GM18951 (cell line): Measurements from ENCODE around the gene NRL.

ENCODE experiments used
- POLR2A ChIP-seq: IDR thresholded peaks from 4 replicates; pipeline ENCODE4 v1.6.1; 2011; ENCODE audit warnings: mild to moderate bottlenecking; ENCODE audit not compliant: insufficient read length, insufficient read depth; ENCODE audit errors: extremely low read depth
- in situ Hi-C: fragments of 300-500 bp; cut with MboI; formaldehyde crosslinking; loops from one replicate; pipeline ENCODE4 v1.12.0; 2022; ENCODE audit warnings: low sequenced_read_pairs, mixed read lengths, inconsistent platforms; ENCODE audit not compliant: unreplicated experiment

Gene NRL

DNA sequence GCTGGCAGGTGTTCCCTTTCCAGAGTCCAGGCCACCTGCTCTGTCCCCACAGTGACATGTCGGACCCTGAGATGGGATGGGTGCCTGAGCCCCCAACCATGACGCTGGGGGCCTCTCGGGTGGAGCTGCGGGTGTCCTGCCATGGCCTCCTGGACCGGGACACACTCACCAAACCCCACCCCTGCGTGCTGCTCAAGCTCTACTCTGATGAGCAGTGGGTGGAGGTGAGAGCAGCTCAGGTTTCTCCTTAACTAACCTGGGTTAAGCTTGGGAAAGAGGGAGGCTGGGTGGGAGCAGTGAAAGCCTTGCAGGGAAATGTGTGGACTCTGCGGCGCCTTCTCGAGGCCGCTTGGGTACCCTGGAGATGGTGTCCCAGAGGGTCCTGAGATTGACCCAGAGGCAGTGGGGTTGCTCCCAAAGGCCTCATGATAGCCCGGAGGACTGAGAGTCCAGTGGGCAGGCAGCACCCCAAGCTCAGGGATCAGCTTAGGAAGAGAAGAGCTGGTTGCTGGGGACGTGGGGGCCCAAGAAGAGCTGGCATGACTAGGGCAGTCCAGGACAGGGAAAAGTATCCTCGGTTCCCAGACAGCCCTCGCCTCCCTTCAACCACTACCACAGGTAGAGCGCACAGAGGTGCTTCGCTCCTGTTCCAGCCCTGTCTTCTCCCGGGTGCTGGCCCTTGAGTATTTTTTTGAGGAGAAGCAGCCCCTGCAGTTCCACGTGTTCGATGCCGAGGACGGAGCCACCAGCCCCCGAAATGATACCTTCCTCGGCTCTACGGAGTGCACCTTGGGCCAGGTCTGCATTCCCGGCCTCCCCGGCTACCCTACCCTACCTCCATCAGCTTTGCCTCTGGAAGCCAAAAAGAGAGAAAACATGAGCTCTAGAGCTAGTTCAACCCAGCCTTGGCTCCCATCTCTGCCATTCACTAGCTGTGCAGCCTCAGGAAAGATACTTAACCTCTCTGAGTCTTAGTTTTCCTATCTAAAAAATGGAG, 41.6 kb downstream of the NRL start:
- in situ Hi-C loops, result no loop called here
- no peak for TF ChIP-seq POLR2A

DNA sequence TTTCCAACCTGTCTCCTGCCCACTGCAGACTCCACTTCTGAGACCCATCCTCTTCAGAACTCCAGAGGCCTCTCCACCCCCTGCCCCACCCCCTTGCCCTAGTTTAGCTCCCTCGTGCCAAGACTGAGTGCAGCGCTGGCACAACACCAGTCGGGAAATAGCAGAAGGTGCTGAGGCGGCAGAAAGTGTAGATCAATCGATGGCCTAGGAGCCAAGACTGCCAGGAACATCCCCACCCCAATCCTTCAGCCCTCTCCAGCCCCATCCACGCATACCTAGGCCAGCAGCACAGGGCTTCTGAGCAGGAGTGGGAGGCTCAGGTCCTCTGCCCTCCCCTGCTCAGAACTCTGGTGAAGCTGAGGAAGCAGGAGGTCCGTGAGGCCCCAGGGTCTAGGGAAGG, 42.3 kb downstream of the NRL start:
- in situ Hi-C loops, result no loop called here
- no peak for TF ChIP-seq POLR2A

DNA sequence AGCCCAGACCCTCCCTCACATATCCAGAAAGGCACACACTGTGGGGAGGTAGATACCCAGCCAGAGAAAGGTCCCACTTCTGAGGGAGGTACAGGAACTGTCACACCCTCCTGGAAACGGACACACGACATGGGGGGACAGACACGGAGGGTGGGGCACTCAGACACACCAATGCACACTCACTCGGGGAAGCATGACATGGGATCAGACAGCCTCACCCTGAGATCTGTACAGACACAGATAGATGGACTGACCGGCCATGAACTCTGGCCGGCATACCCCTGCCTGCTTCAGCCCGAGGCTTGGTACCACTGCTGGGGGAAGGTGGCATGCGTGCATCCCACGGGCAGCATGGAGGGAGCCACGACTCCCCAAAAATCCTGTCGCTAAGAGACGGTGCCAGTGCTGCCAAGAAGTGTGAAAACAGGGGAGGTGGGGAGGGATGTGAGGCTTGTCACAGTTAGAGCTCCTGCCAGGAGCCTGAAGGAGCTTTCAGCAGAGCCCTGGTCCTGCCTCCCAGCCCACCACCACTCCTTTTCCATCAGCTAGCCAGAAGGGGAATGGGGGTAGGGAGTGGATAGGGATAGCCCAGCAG, 42.8 kb downstream of the NRL start:
- in situ Hi-C loops, result no loop called here
- TF ChIP-seq POLR2A, result no peak

DNA sequence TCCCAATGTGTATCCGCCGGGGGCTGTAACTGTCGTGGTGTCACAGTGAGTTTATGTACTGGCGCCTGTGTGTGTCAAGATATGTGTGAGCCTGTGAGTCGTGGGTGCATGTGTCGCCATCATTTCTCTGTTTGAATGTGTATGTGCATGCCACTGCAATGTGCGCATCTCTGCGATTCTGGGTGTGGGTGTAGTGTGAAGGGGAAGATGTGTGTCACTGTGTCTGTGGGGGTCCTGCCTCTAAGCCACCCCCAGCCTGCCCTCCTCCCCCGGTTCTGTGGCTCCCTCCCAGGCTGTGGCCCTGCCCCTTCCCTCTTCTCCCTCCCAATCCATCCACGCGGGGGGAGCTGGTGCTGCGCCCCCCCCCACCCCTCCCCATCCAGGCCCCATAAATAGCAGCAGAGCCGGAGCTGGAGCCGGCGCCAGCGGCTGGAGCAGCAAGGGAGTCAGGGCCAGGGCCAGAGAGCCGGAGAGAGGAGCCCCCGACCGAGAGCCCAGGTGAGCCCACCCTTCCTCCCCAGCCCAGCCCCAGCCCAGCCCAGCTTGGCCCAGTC, 43.5 kb downstream of the NRL start, which contains the start of gene CPNE6:
Gene CPNE6, plus strand, starts transcription at position 419 of the 554 bp plus-strand sequence. CDS start 1,375 bp downstream, outside the sequence.
- TF ChIP-seq POLR2A, result no peak
- in situ Hi-C loops, result no loop called here

GRCh38 chr14:24070285-24071143, 44.2 kb downstream of the NRL start:
- no peak for TF ChIP-seq POLR2A
- in situ Hi-C loops, result no loop called here

DNA sequence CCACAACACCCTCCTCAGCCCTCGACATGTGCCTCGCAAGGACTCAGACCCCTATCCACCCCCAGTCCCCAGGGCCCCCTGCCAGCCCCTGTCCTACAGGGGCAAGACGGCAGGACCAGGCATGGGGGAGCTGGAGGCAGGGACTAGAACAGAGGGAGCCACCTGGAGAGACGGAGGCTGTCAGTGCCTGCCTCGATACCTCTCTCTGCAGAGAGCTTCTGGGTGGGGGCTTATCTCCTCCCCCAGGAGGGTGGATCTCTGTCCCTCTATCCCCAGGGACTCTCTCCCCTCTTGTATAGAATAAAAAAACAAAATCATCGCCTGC, 45.4 kb downstream of the NRL start:
- no peak for TF ChIP-seq POLR2A
- in situ Hi-C loops, result no loop called here

DNA sequence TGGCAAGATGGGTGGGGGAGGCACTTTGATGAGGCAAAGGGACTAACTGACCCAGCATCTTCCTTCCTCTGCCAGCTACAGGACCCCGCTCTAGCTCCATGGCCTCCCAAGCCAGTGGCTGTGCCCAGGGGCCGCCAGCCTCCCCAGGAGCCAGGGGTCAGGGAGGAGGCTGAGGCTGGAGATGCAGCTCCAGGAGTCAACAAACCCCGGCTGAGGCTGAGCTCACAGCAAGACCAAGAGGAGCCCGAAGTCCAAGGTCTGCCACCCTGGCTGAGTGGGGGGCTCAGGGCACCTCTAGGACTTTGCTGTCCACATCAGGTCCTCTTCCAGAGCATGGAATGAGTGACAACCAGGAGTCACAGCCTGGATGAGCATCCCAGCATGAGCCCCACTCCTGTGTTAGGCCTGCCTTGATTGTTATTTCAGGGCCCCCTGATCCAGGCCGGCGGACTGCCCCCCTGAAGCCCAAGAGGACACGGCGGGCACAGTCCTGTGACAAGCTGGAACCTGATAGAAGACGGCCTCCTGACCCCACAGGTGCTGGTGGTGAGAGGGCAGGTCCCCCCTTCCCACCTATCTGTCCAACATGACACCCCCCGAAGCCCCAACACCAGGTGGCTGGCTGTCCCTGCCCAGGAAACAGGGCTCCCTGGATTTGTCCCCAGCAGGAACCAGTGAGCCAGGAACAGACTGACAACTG, 45.9 kb downstream of the NRL start:
- in situ Hi-C loops, result no loop called here
- TF ChIP-seq POLR2A, result no peak

- TF ChIP-seq POLR2A, result no peak
- in situ Hi-C loops, result no loop called here
Measured at GRCh38 chr14:24067133-24068082, 47.3 kb downstream of the NRL start.

- in situ Hi-C loops, result no loop called here
- TF ChIP-seq POLR2A, result no peak
Measured at GRCh38 chr14:24066496-24067132, 48.1 kb downstream of the NRL start.

DNA sequence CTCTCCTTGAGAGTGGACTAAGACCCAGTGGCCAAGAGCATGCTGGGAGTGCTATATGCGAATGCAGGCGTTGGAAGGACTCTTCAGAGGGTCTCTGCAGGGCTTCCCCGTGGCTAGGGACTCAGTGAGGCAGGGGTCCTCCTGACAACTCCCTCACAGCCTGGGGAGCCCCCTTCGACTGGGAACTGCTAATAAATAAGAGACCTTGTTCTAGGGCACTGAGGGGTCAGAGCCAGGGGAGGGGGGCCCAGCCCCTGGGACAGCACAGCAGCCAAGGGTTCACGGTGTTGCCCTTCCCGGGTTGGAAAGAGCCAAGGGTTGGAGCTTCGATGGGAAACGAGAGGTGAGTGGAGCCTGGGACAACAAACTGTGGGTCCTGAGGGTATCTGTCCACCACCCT, 49.3 kb downstream of the NRL start:
- in situ Hi-C loops, result no loop called here
- no peak for TF ChIP-seq POLR2A

DNA sequence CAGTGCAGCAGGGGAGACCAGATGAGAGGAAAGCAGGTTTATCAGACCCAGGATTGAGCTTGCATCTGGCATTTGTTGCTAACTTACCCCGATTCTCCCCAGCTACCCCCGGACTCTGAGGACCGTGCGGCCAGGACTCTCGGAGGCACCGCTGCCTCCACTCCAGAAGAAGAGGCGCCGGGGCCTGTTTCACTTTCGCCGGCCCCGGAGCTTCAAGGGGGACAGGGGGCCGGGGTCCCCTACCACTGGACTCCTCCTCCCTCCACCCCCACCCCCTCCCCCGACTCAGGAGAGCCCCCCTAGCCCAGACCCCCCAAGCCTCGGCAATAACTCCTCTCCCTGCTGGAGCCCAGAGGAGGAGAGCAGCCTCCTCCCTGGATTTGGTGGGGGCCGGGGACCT, 49.9 kb downstream of the NRL start:
- no peak for TF ChIP-seq POLR2A
- in situ Hi-C loops, result no loop called here
